H1 (cell line): ENCODE results near the gene CHST13. TPM values are rescaled to one million over a fixed set of nuclear protein-coding genes. Genes with fewer than 3 reads are reported as not detected.

Experiments used
- CTCF ChIA-PET: fragments of 300-600 bp; sonication (Branson Sonifier 250); formaldehyde crosslinking; loops from one replicate; lab custom pipeline; 2021; ENCODE audit not compliant: partially characterized antibody; lab: Charles Lee
- POLR2A ChIA-PET: fragments of 300-600 bp; sonication (Branson Sonifier 250); formaldehyde crosslinking; loops from one replicate; lab custom pipeline; 2021; ENCODE audit warnings: inconsistent platforms; ENCODE audit not compliant: partially characterized antibody; lab: Charles Lee
- DNase-seq, 2 experiments: peaks; one replicate each; pipeline versions ENCODE4 v3.0.0 to v3.0.0-alpha.2; 2010 to 2022; ENCODE audit warnings: low spot score in 2 of 2, low read depth in 1 of 2, mixed read lengths in 1 of 2
- FAIRE-seq: peaks from 2 replicates; lab custom pipeline; 2011; peaks lifted over from hg19 to GRCh38; lab: Jason Lieb, UNC
- H2AFZ ChIP-seq: 2 replicates; pipeline ENCODE4 v1.8.1; 2012; ENCODE audit warnings: low read length, inconsistent platforms
- H2AK5ac ChIP-seq: 2 replicates; pipeline ENCODE4 v1.6.1; 2013; ENCODE audit warnings: low read depth, low read length
- H2BK120ac ChIP-seq: replicated peaks from 2 replicates; pipeline ENCODE3; 2013; ENCODE audit warnings: low read depth, low read length, inconsistent platforms
- H2BK12ac ChIP-seq: 2 replicates; pipeline ENCODE4 v1.6.1; 2013; ENCODE audit warnings: low read depth, low read length
- H2BK15ac ChIP-seq: 2 replicates; pipeline ENCODE4 v1.6.1; 2013; ENCODE audit warnings: low read length
- H2BK20ac ChIP-seq: 2 replicates; pipeline ENCODE4 v1.6.1; 2013; ENCODE audit warnings: low read length
- H2BK5ac ChIP-seq: 2 replicates; pipeline ENCODE4 v1.6.1; 2013; ENCODE audit warnings: low read depth, low read length
- H3K14ac ChIP-seq: 2 replicates; pipeline ENCODE4 v1.6.1; 2013; ENCODE audit warnings: inconsistent platforms; ENCODE audit not compliant: insufficient read length
- H3K18ac ChIP-seq: 2 replicates; pipeline ENCODE4 v1.6.1; 2013; ENCODE audit warnings: low read length; ENCODE audit errors: extremely low read depth
- H3K23ac ChIP-seq: 2 replicates; pipeline ENCODE4 v1.6.1; 2013; ENCODE audit warnings: inconsistent platforms; ENCODE audit not compliant: insufficient read length
- H3K23me2 ChIP-seq: 2 replicates; pipeline ENCODE4 v1.6.1; 2013; ENCODE audit warnings: low read depth, low read length
- H3K27ac ChIP-seq: 2 replicates; pipeline ENCODE4 v1.6.1; 2011; ENCODE audit warnings: low read depth, low read length, inconsistent platforms
- H3K27me3 ChIP-seq, 4 experiments: replicated peaks in 1 of 4; 1 replicate in 1 of 4; 2 replicates in 3 of 4; pipeline versions ENCODE4 v1.6.1 to v1.8.1; 2011 to 2013; ENCODE audit warnings: low read length in 3 of 4, mild to moderate bottlenecking in 3 of 4, inconsistent platforms in 2 of 4, mixed read lengths in 2 of 4, moderate library complexity in 1 of 4; ENCODE audit not compliant: control insufficient read depth in 3 of 4, insufficient read depth in 3 of 4; ENCODE audit errors: extremely low read depth in 1 of 4
- H3K36me3 ChIP-seq, 4 experiments: 2 replicates each; pipeline versions ENCODE4 v1.6.1 to v1.8.1; 2011 to 2013; ENCODE audit warnings: mild to moderate bottlenecking in 4 of 4, low read length in 3 of 4, moderate library complexity in 2 of 4, control low read depth in 1 of 4, inconsistent platforms in 1 of 4; ENCODE audit not compliant: insufficient read depth in 4 of 4, control insufficient read depth in 2 of 4
- H3K4ac ChIP-seq: replicated peaks from 2 replicates; pipeline ENCODE3; 2013; ENCODE audit warnings: low read length, low read depth, mixed read lengths, inconsistent platforms; ENCODE audit not compliant: insufficient read length
- H3K4me1 ChIP-seq, 4 experiments: replicated peaks in 1 of 4; 1 replicate in 1 of 4; 2 replicates in 3 of 4; pipeline versions ENCODE4 v1.6.1 to v1.8.1; 2011 to 2013; ENCODE audit warnings: low read length in 3 of 4, inconsistent platforms in 2 of 4, mixed read lengths in 1 of 4; ENCODE audit not compliant: insufficient read depth in 4 of 4, control insufficient read depth in 3 of 4
- H3K4me2 ChIP-seq, 2 experiments: 2 replicates each; pipeline versions ENCODE4 v1.6.1 to v1.8.1; 2011 to 2013; ENCODE audit warnings: low read depth in 2 of 2, low read length in 2 of 2, control low read depth in 1 of 2, inconsistent platforms in 1 of 2, mild to moderate bottlenecking in 1 of 2; ENCODE audit not compliant: insufficient read depth in 1 of 2
- H3K4me3 ChIP-seq, 4 experiments: fragments of 200-600, 300-600 bp in 1 of 4; sonication (generic), shearing (Covaris generic), sonication (Bioruptor Twin) in 1 of 4; 2 replicates each; pipeline versions ENCODE4 v1.5.1 to v1.8.1; 2011 to 2016; ENCODE audit warnings: low read length in 4 of 4, low read depth in 3 of 4, control low read depth in 2 of 4, inconsistent platforms in 2 of 4, mild to moderate bottlenecking in 2 of 4, mixed read lengths in 1 of 4, moderate library complexity in 1 of 4; ENCODE audit not compliant: insufficient read depth in 2 of 4; ENCODE audit errors: extremely low read depth in 1 of 4
- H3K56ac ChIP-seq: replicated peaks from 2 replicates; pipeline ENCODE3; 2013; ENCODE audit warnings: low read depth, mild to moderate bottlenecking, mixed read lengths, low read length, inconsistent platforms; ENCODE audit not compliant: insufficient read length
- H3K79me1 ChIP-seq: 2 replicates; pipeline ENCODE4 v1.6.1; 2013; ENCODE audit warnings: low read depth, low read length, control low read depth
- H3K79me2 ChIP-seq, 2 experiments: 2 replicates each; pipeline versions ENCODE4 v1.6.1 to v1.8.1; 2012 to 2013; ENCODE audit warnings: low read length in 2 of 2, mild to moderate bottlenecking in 2 of 2, inconsistent platforms in 1 of 2; ENCODE audit not compliant: insufficient read depth in 2 of 2, control insufficient read depth in 1 of 2
- H3K9ac ChIP-seq, 4 experiments: replicated peaks in 1 of 4; 1 replicate in 1 of 4; 2 replicates in 3 of 4; pipeline versions ENCODE4 v1.6.1 to v1.8.1; 2011 to 2013; ENCODE audit warnings: low read depth in 3 of 4, low read length in 3 of 4, control low read depth in 2 of 4, mild to moderate bottlenecking in 2 of 4, moderate library complexity in 2 of 4, inconsistent platforms in 1 of 4; ENCODE audit errors: extremely low read depth in 1 of 4
- H3K9me3 ChIP-seq, 2 experiments: 2 replicates each; pipeline versions ENCODE4 v1.6.1 to v1.8.1; 2012 to 2013; ENCODE audit warnings: mild to moderate bottlenecking in 2 of 2, moderate library complexity in 2 of 2, control low read depth in 1 of 2, inconsistent platforms in 1 of 2, low read depth in 1 of 2, low read length in 1 of 2, mixed read lengths in 1 of 2; ENCODE audit not compliant: insufficient read depth in 2 of 2
- H4K20me1 ChIP-seq, 2 experiments: replicated peaks in 1 of 2; 2 replicates each; pipeline versions ENCODE3 to v1.8.1; 2011 to 2013; ENCODE audit warnings: inconsistent platforms in 2 of 2, low read length in 2 of 2, mild to moderate bottlenecking in 1 of 2; ENCODE audit not compliant: insufficient read depth in 2 of 2, control insufficient read depth in 1 of 2
- H4K5ac ChIP-seq: 2 replicates; pipeline ENCODE4 v1.6.1; 2013; ENCODE audit warnings: low read length, low read depth, mixed read lengths, inconsistent platforms; ENCODE audit not compliant: insufficient read length
- H4K8ac ChIP-seq: 2 replicates; pipeline ENCODE4 v1.8.0; 2013; ENCODE audit warnings: mild to moderate bottlenecking, moderate library complexity, low read length, inconsistent platforms; ENCODE audit not compliant: insufficient read depth; ENCODE audit errors: extremely low read depth
- H4K91ac ChIP-seq: replicated peaks from 2 replicates; pipeline ENCODE3; 2013; ENCODE audit warnings: low read length, mixed read lengths, inconsistent platforms; ENCODE audit not compliant: insufficient read length
- ASH2L ChIP-seq: fragments of 200-600, 300-600 bp; sonication (generic); IDR thresholded peaks from one replicate; pipeline ENCODE4 v1.7.1; 2017; ENCODE audit warnings: low read length
- BACH1 ChIP-seq: IDR thresholded peaks from 2 replicates; pipeline ENCODE4 v1.6.1; 2012; ENCODE audit warnings: low read length, improper control_type of control experiment
- BCL11A ChIP-seq, 2 experiments: IDR thresholded peaks; one replicate each; pipeline ENCODE4 v1.6.1; 2011; ENCODE audit warnings: low read depth in 2 of 2, low read length in 2 of 2, mild to moderate bottlenecking in 2 of 2
- CHD1 ChIP-seq: IDR thresholded peaks from 2 replicates; pipeline ENCODE4 v1.6.1; 2012; ENCODE audit warnings: low read depth, low read length, improper control_type of control experiment
- FOSL1 ChIP-seq: IDR thresholded peaks from 2 replicates; pipeline ENCODE4 v1.6.1; 2011; ENCODE audit warnings: mild to moderate bottlenecking, low read depth, low read length, moderate library complexity; ENCODE audit not compliant: insufficient read depth
- GTF2F1 ChIP-seq: IDR thresholded peaks from 2 replicates; pipeline ENCODE4 v1.6.1; 2012; ENCODE audit warnings: low read depth, low read length, improper control_type of control experiment, borderline replicate concordance
- HDAC2 ChIP-seq, 2 experiments: fragments of 300-600 bp in 1 of 2; sonication (generic) in 1 of 2; IDR thresholded peaks; 2 replicates each; pipeline ENCODE4 v1.6.1; 2011 to 2012; ENCODE audit warnings: low read depth in 2 of 2, low read length in 2 of 2, mild to moderate bottlenecking in 2 of 2, moderate library complexity in 2 of 2, borderline replicate concordance in 1 of 2, inconsistent platforms in 1 of 2
- NRF1 ChIP-seq: IDR thresholded peaks from 2 replicates; pipeline ENCODE4 v1.6.1; 2011; ENCODE audit warnings: mild to moderate bottlenecking, low read depth, low read length, improper control_type of control experiment
- POLR2A ChIP-seq, 2 experiments: IDR thresholded peaks; 1 replicate in 1 of 2; 2 replicates in 1 of 2; pipeline ENCODE4 v1.6.1; 2011; ENCODE audit warnings: low read depth in 2 of 2, low read length in 2 of 2, mild to moderate bottlenecking in 2 of 2; ENCODE audit errors: control extremely low read depth in 1 of 2
- RAD21 ChIP-seq, 2 experiments: IDR thresholded peaks in 1 of 2; conservative IDR thresholded peaks in 1 of 2; 2 replicates each; pipeline ENCODE4 v1.6.1; 2011; ENCODE audit warnings: low read depth in 2 of 2, low read length in 2 of 2, improper control_type of control experiment in 1 of 2, inconsistent platforms in 1 of 2, mild to moderate bottlenecking in 1 of 2, moderate library complexity in 1 of 2
- RFX5 ChIP-seq: IDR thresholded peaks from 2 replicates; pipeline ENCODE4 v1.6.1; 2011; ENCODE audit warnings: low read depth, low read length, improper control_type of control experiment, borderline replicate concordance
- SAP30 ChIP-seq: fragments of 300-600 bp; sonication (generic); IDR thresholded peaks from 2 replicates; pipeline ENCODE4 v1.7.1; 2012; ENCODE audit warnings: low read length, moderate library complexity, mild to moderate bottlenecking, inconsistent platforms; ENCODE audit not compliant: insufficient read depth, insufficient replicate concordance
- SIRT6 ChIP-seq: IDR thresholded peaks from one replicate; pipeline ENCODE4 v1.7.1; 2012; ENCODE audit warnings: low read length, inconsistent platforms
- ZNF274 ChIP-seq: IDR thresholded peaks from 2 replicates; pipeline ENCODE4 v1.7.0; 2012; ENCODE audit warnings: low read length, borderline replicate concordance; ENCODE audit errors: extremely low read depth
- WGBS, 2 experiments: shearing (Covaris generic) in 1 of 2; methylation state at CpG; one replicate each; pipeline versions ENCODE4 v1.1.6 to v1.1.7; 2013 to 2015; ENCODE audit warnings: low lambda C conversion rate in 2 of 2, mixed read lengths in 2 of 2, inconsistent platforms in 1 of 2, low coverage in 1 of 2, missing lambda C conversion rate in 1 of 2; ENCODE audit not compliant: insufficient replicate concordance in 2 of 2, insufficient coverage in 1 of 2, insufficient read length in 1 of 2; ENCODE audit errors: extremely low coverage in 1 of 2, missing lambda C conversion rate in 1 of 2; 5-methylcytosine and 5-hydroxymethylcytosine counted together
- polyA plus RNA-seq, 7 experiments: library from polyadenylated mRNA; depleted of rRNA in 3 of 7; stranded (reverse) in 5 of 7; unstranded in 2 of 7; fragments of >200 nt in 5 of 7; fragments of 200-250 nt in 2 of 7; gene quantifications; 1 replicate in 5 of 7; 2 replicates in 1 of 7; 4 replicates in 1 of 7; pipeline versions ENCODE4 v1.2.1 to v1.2.3, GENCODE V29; 2011 to 2013; ENCODE audit warnings: missing spikeins in 2 of 7, mixed read lengths in 2 of 7
- total RNA-seq: library from RNA; stranded (reverse); fragmentation: NEBNext Ultra II Directional; extraction: Animal tissue kit (Norgen Biotek cat#: 25700); gene quantifications from 2 replicates; pipeline ENCODE4 v1.2.1, GENCODE V29; 2021

The CHST13 gene
- total and polyA plus RNA-seq, 2 of the 8 experiments (the other 6 are each of a cell fraction or from before 2014, with no cell fraction given): 5.4 to 11.7 TPM

GRCh38 chr3:126529585-126530170 is 5.7 kb downstream of the CHST13 start:
- no peaks in the 10 kb centered on the region for H3K9me3 ChIP-seq
- H3K79me1 ChIP-seq: no peaks in the 10 kb centered on the region
- TF ChIP-seq HDAC2 (IDR thresholded peaks at IDR 0.05; ENCODE audit: borderline replicate concordance in 1 of 2, low read depth in 2 of 2, low read length in 2 of 2) (no peak), FOSL1 (no peak), BCL11A (IDR thresholded peaks at IDR 0.05; ENCODE audit: low read depth in 2 of 2, low read length in 2 of 2) (no peak), SAP30 (no peak), ASH2L (no peak), POLR2A (IDR thresholded peaks at IDR 0.05; ENCODE audit: control extremely low read depth in 1 of 2, low read depth in 2 of 2, low read length in 2 of 2) (no peak), RAD21 (IDR thresholded peaks at IDR 0.05 in 1 of 2, conservative IDR thresholded peaks at IDR 0.05 in 1 of 2; ENCODE audit: low read depth in 2 of 2, low read length in 2 of 2) (no peak), SIRT6 (no peak), GTF2F1 (no peak), CHD1 (no peak), ZNF274 (no peak), NRF1 (no peak), BACH1 (no peak), RFX5 (no peak)

More at GRCh38 chr3:126529585-126530170, 5.7 kb downstream of the CHST13 start:
- CTCF ChIA-PET: interaction anchor here (0.8 to 1.9 kb wide), 6 partner anchors 8 to 47 kb away, joined by 3 to 8 read pairs (median 4); no protein-coding TSS in a partner anchor
- WGBS, 2 experiments: 85% methylated on average over 5 of the region's 7 CpGs; no CpG with 5 or more reads in 1 of the 2 experiments
- no peak overlapping the region for H4K8ac ChIP-seq
- H3K56ac ChIP-seq: no peak overlapping the region
- no peak overlapping the region for H3K18ac ChIP-seq
- H3K14ac ChIP-seq: no peak overlapping the region
- no peak overlapping the region for H3K23ac ChIP-seq
- H3K9ac ChIP-seq: no peak overlapping the region
- H2BK5ac ChIP-seq: no peak overlapping the region
- H4K5ac ChIP-seq: no peak overlapping the region
- POLR2A ChIA-PET: no interaction called here
- H2BK120ac ChIP-seq: no peak overlapping the region
- no peak overlapping the region for H3K4me3 ChIP-seq
- peaks cover 0 to 9% (median 3%) of the 10 kb centered on the region in 4 experiments; a peak in 3 of 7 replicates for H3K4me1 ChIP-seq
- DNase-seq (no peak), FAIRE-seq (no peak)
- H3K4ac ChIP-seq: no peak overlapping the region
- peaks cover 0 to 4% of the 10 kb centered on the region in 2 experiments for H4K20me1 ChIP-seq
- no peak overlapping the region for H2AFZ ChIP-seq
- no peak overlapping the region for H3K27ac ChIP-seq
- peaks cover 0 to 4% (median 1%) of the 10 kb centered on the region in 4 experiments; a peak in 3 of 7 replicates for H3K27me3 ChIP-seq
- H3K36me3 ChIP-seq: no peaks in the 10 kb centered on the region
- H2BK20ac ChIP-seq: no peak overlapping the region
- no peak overlapping the region for H3K4me2 ChIP-seq
- H4K91ac ChIP-seq: no peak overlapping the region
- no peak overlapping the region for H2BK12ac ChIP-seq
- H2AK5ac ChIP-seq: no peak overlapping the region
- H3K23me2 ChIP-seq: peaks cover 3% of the 10 kb centered on the region; the same call in 1 of the 2 replicates
- H2BK15ac ChIP-seq: no peak overlapping the region
- no peaks in the 10 kb centered on the region for H3K79me2 ChIP-seq
